ENCODE results near the gene RNF130.

GRCh38 chr5:179913461-179913860, 158.1 kb downstream of the RNF130 start:
- TF ChIP-seq CTCF (IDR thresholded peaks at IDR 0.05) (no peak), POLR2A (IDR thresholded peaks at IDR 0.05) (no peak)
